HL-60/S4 treated with retinoic acid at 250 ng/mL for 4 days and 3 days (cell line): ENCODE data around the gene ADK.
"Not testable (repeated sequence)": the region's sequence is repeated elsewhere in the genome, so short reads cannot be mapped to it uniquely, and the experiment has no call there.

ENCODE experiments used
- in situ Hi-C: fragments of 300-500 bp; cut with MboI; formaldehyde crosslinking; loops from 2 replicates; pipeline ENCODE4 v1.7.0; 2022; ENCODE audit warnings: low sequenced_read_pairs

The ADK gene

GRCh38 chr10:74140553-74140952, 10.5 kb upstream of the ADK start:
- in situ Hi-C loops, result no loop called here

GRCh38 chr10:74145133-74145532, 5.9 kb upstream of the ADK start:
- in situ Hi-C loops, result no loop called here

- in situ Hi-C loops, result not testable (repeated sequence)
Observed at GRCh38 chr10:74146980-74147379, 4.0 kb upstream of the ADK start.

- in situ Hi-C loops, result no loop called here
Observed at GRCh38 chr10:74150204-74150989, 624 bp upstream of the ADK start, which contains the start of gene AP3M1. TSS of gene AP3M1 (minus strand) at chr10:74150828. CDS start at chr10:74138379, 12,449 bp downstream.

GRCh38 chr10:74151879-74152722, 1.1 kb downstream of the ADK start:
- in situ Hi-C loops, result no loop called here

- in situ Hi-C loops, result no loop called here
Observed at GRCh38 chr10:74153123-74153522, 2.1 kb downstream of the ADK start.

- in situ Hi-C loops, result no loop called here
Observed at GRCh38 chr10:74153676-74154075, 2.7 kb downstream of the ADK start.

GRCh38 chr10:74156919-74157289, 5.9 kb downstream of the ADK start:
- in situ Hi-C loops, result no loop called here

- in situ Hi-C loops, result no loop called here
Observed at GRCh38 chr10:74160013-74160412, 9.0 kb downstream of the ADK start.

GRCh38 chr10:74163319-74164068, 12.5 kb downstream of the ADK start:
- in situ Hi-C loops, result no loop called here

GRCh38 chr10:74164716-74165529, 13.9 kb downstream of the ADK start:
- in situ Hi-C loops, result no loop called here

- in situ Hi-C loops, result no loop called here
Observed at GRCh38 chr10:74165530-74165901, 14.5 kb downstream of the ADK start.

GRCh38 chr10:74167443-74167842, 16.4 kb downstream of the ADK start:
- in situ Hi-C loops, result no loop called here

GRCh38 chr10:74171625-74172024, 20.6 kb downstream of the ADK start:
- in situ Hi-C loops, result no loop called here

GRCh38 chr10:74174521-74174920, 23.5 kb downstream of the ADK start:
- in situ Hi-C loops, result no loop called here

- in situ Hi-C loops, result no loop called here
Observed at GRCh38 chr10:74175510-74176379, 24.7 kb downstream of the ADK start.

- in situ Hi-C loops, result no loop called here
Observed at GRCh38 chr10:74176380-74177139, 25.5 kb downstream of the ADK start.

- in situ Hi-C loops, result no loop called here
Observed at GRCh38 chr10:74177140-74177677, 26.2 kb downstream of the ADK start.
